Fibroblast of lung (primary cell): ENCODE results near the gene SLC26A1. TPM values are rescaled to one million over a fixed set of nuclear protein-coding genes. Genes with fewer than 3 reads are reported as not detected.

ENCODE experiments used
- DNase-seq, 2 donors: peaks; one replicate each; pipeline versions ENCODE4 v3.0.0 to v3.0.0-alpha.2; 2010; ENCODE audit warnings: low read depth in 2 of 2
- H2AFZ ChIP-seq: 2 replicates; pipeline ENCODE4 v1.5.1; 2012; ENCODE audit warnings: low read length, control low read depth, inconsistent platforms
- H3K27ac ChIP-seq: 2 replicates; pipeline ENCODE4 v1.5.1; 2011; ENCODE audit warnings: low read length, control low read depth; ENCODE audit not compliant: insufficient read depth
- H3K27me3 ChIP-seq: 2 replicates; pipeline ENCODE4 v1.5.1; 2011; ENCODE audit warnings: mild to moderate bottlenecking, low read length; ENCODE audit not compliant: control insufficient read depth, insufficient read depth
- H3K36me3 ChIP-seq: 2 replicates; pipeline ENCODE4 v1.5.1; 2011; ENCODE audit warnings: low read length; ENCODE audit not compliant: control insufficient read depth, insufficient read depth
- H3K4me1 ChIP-seq: 2 replicates; pipeline ENCODE4 v1.5.1; 2011; ENCODE audit warnings: low read length; ENCODE audit not compliant: control insufficient read depth, insufficient read depth; ENCODE audit errors: extremely low read depth
- H3K4me2 ChIP-seq: 2 replicates; pipeline ENCODE4 v1.5.1; 2011; ENCODE audit warnings: low read length, control low read depth; ENCODE audit not compliant: insufficient read depth; ENCODE audit errors: extremely low read depth
- H3K4me3 ChIP-seq, 4 experiments: fragments of 200-600 bp in 1 of 4; sonication (generic) in 1 of 4; replicated peaks in 1 of 4; 2 replicates each; pipeline ENCODE4 v1.5.1; 2011 to 2016; ENCODE audit warnings: low read length in 4 of 4, low read depth in 3 of 4, mild to moderate bottlenecking in 3 of 4, control low read depth in 2 of 4, inconsistent platforms in 1 of 4, mixed read lengths in 1 of 4; ENCODE audit not compliant: insufficient read depth in 1 of 4; ENCODE audit errors: control extremely low read depth in 1 of 4
- H3K79me2 ChIP-seq: 2 replicates; pipeline ENCODE4 v1.5.1; 2012; ENCODE audit warnings: mild to moderate bottlenecking, low read length, inconsistent platforms; ENCODE audit not compliant: control insufficient read depth, insufficient read depth
- H3K9ac ChIP-seq: 2 replicates; pipeline ENCODE4 v1.5.1; 2011; ENCODE audit warnings: mild to moderate bottlenecking, low read length, control low read depth; ENCODE audit not compliant: insufficient read depth
- H3K9me3 ChIP-seq: 2 replicates; pipeline ENCODE4 v1.5.1; 2012; ENCODE audit warnings: low read depth, low read length; ENCODE audit not compliant: control insufficient read depth, insufficient read depth
- H4K20me1 ChIP-seq: 2 replicates; pipeline ENCODE4 v1.5.1; 2011; ENCODE audit warnings: low read length; ENCODE audit not compliant: control insufficient read depth, insufficient read depth; ENCODE audit errors: extremely low read depth
- CTCF ChIP-seq, 2 donors: IDR thresholded peaks in 1 of 2; conservative IDR thresholded peaks in 1 of 2; 1 replicate in 1 of 2; 2 replicates in 1 of 2; pipeline ENCODE4 v1.5.1; 2011 to 2012; ENCODE audit warnings: low read length in 2 of 2, control low read depth in 1 of 2, inconsistent platforms in 1 of 2, low read depth in 1 of 2, mild to moderate bottlenecking in 1 of 2
- EZH2 ChIP-seq: IDR thresholded peaks from 2 replicates; pipeline ENCODE4 v1.5.1; 2012; ENCODE audit warnings: low read length, control low read depth, mild to moderate bottlenecking; ENCODE audit errors: missing control alignments
- polyA plus RNA-seq, 2 donors: library from polyadenylated mRNA; depleted of rRNA in 1 of 2; stranded (reverse) in 1 of 2; unstranded in 1 of 2; fragments of >200 nt; gene quantifications; 2 replicates each; pipeline ENCODE4 v1.2.1, GENCODE V29; 2011 to 2012; ENCODE audit warnings: missing spikeins in 1 of 2
- total RNA-seq: library from RNA; depleted of rRNA; stranded (reverse); fragments of >200 nt; gene quantifications from 2 replicates; pipeline ENCODE4 v1.2.1, GENCODE V29; 2014

SLC26A1 gene
- total and polyA plus RNA-seq, 2 donors (not counting 1 experiment from before 2014, with no cell fraction given) = 0.05 to 0.33 TPM

DNA sequence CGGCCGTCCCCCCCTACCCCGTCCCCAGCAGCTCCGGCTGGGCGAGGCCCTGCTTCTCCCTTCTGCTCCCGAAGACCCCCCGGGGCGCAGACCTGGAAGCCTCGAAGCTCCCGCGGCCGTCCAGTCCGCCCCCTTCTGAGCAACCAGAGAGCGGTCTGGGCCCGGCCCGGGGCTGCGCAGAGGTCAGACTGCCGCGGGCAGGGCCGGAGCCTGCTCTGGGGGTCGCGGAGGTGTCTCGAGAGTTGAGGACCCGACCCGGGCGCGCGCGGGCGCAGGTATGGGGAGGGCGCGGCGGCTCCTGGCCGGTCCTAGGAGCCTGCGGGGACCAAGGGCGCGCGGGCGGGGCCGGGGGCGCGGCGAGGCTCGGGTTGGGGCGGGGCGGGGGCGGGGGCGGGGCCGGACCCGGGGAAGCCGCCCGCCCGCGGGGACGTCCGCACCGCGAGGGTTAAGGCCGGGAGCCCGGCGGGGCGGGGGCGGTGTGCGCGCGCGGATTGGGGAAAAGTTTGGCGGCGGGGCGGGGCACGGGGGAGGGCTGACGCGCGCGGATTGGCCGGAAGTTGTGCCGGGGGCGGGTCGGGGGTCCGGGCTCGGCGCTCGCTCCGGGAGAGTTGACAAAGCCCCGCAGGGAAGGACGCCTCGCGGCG lies 17.9 kb upstream of the SLC26A1 start, which contains the start of gene FGFRL1:
TSS of gene FGFRL1 (plus strand) at position 605 of the 644 bp plus-strand sequence. CDS start 860 bp downstream, outside the sequence.
- Histone ChIP-seq H3K79me2 (no peaks in the 10 kb centered on the region), H3K4me1 (peaks cover 3% of the 10 kb centered on the region), H2AFZ (peak within 1 kb of the TSS; percentile 10), H4K20me1 (no peaks in the 10 kb centered on the region), H3K9ac (peak within 1 kb of the TSS; percentile 30), H3K4me2 (peak within 1 kb of the TSS; percentile 78), H3K4me3 (peak within 1 kb of the TSS; percentile 29 to 52 (median 31)), H3K27me3 (peaks cover 17% of the 10 kb centered on the region), H3K9me3 (no peaks in the 10 kb centered on the region), H3K27ac (no peak within 1 kb of the TSS), H3K36me3 (no peaks in the 10 kb centered on the region)
- TF ChIP-seq CTCF (conservative IDR thresholded peaks at IDR 0.05 in 1 of 2, IDR thresholded peaks at IDR 0.05 in 1 of 2; ENCODE audit: low read depth in 1 of 2, low read length in 2 of 2) = no peak
- no peak for TF ChIP-seq EZH2
- DNase-seq = peak; percentile 85

DNA sequence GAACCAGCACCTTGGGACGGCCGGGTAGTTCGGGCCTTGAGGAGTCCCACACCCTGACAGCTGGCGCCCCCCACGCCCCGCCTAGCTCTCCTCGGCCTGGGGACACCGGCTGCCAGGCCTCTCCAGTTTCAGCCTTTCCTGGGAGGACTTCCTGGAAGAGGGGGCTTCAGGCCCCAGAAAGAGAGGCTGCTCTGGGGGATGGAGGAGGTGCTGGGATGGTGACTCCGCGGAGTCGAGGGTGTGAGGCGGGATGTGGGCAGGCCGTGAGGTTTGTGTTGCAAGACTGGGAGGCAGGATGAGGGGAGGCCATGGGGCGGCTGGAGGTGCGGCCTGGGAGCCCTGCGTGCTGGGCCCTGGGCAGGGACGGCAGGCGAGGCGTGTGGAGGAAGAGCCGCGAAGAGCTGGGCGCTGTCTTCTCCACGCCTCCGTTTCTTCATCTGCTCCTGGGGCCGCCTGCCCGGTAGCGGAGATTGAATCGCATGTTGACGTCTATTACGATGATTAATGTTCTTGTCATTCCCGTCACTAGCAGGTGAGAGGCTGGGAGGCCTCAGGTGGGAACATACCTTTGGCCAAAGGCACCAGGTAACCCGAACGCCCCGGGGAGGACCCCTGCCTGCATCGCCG lies 17.3 kb upstream of the SLC26A1 start:
- TF ChIP-seq CTCF (conservative IDR thresholded peaks at IDR 0.05 in 1 of 2, IDR thresholded peaks at IDR 0.05 in 1 of 2; ENCODE audit: low read depth in 1 of 2, low read length in 2 of 2) (no peak), EZH2 (no peak)
- peaks cover 3% of the 10 kb centered on the region for H3K4me1 ChIP-seq
- H3K27ac ChIP-seq = no peak overlapping the region
- no peaks in the 10 kb centered on the region for H3K36me3 ChIP-seq
- no peaks in the 10 kb centered on the region for H4K20me1 ChIP-seq
- peak overlapping the region in 2 of 4 experiments; percentile 28 to 52 for H3K4me3 ChIP-seq
- peaks cover 17% of the 10 kb centered on the region for H3K27me3 ChIP-seq
- no peak overlapping the region for H3K9ac ChIP-seq
- H3K4me2 ChIP-seq = peak overlapping the region; percentile 78
- H3K79me2 ChIP-seq = no peaks in the 10 kb centered on the region
- peak; percentile 72 to 83 for DNase-seq
- no peaks in the 10 kb centered on the region for H3K9me3 ChIP-seq
- peak overlapping the region; percentile 10 for H2AFZ ChIP-seq

- H3K9me3 ChIP-seq = no peaks in the 10 kb centered on the region
- H3K4me1 ChIP-seq = peaks cover 3% of the 10 kb centered on the region
- peaks cover 17% of the 10 kb centered on the region for H3K27me3 ChIP-seq
- H4K20me1 ChIP-seq = no peaks in the 10 kb centered on the region
- peak; percentile 23 to 51 for DNase-seq
- peak overlapping the region; percentile 42 for H3K9ac ChIP-seq
- peak overlapping the region; percentile 98 for H3K4me2 ChIP-seq
- peak overlapping the region; percentile 48 to 70 (median 62) for H3K4me3 ChIP-seq
- TF ChIP-seq CTCF (conservative IDR thresholded peaks at IDR 0.05 in 1 of 2, IDR thresholded peaks at IDR 0.05 in 1 of 2; ENCODE audit: low read depth in 1 of 2, low read length in 2 of 2) (peak in 1 of 2 donors; percentile 7), EZH2 (no peak)
- peak overlapping the region; percentile 77 for H2AFZ ChIP-seq
- H3K79me2 ChIP-seq = no peaks in the 10 kb centered on the region
- no peaks in the 10 kb centered on the region for H3K36me3 ChIP-seq
- no peak overlapping the region for H3K27ac ChIP-seq
Measured at GRCh38 chr4:1009542-1010394, 16.6 kb upstream of the SLC26A1 start.
